ENCODE measurements around the gene TMEM9.

Gene TMEM9

GRCh38 chr1:201186192-201186591, 31.9 kb upstream of the TMEM9 start:
- H3K9ac ChIP-seq (ENCODE audit: insufficient read length), result no peak overlapping the region
- H3K9me3 ChIP-seq (ENCODE audit: low read depth, low read length), result no peaks in the 10 kb centered on the region
- DNase-seq (ENCODE audit: low read depth, low spot score), result no peak
- H3K27ac ChIP-seq, result no peak overlapping the region
- no peak overlapping the region for H3K4me3 ChIP-seq
- H3K36me3 ChIP-seq (ENCODE audit: insufficient read depth, low read length), result no peaks in the 10 kb centered on the region
- TF ChIP-seq FOXP2 (optimal IDR thresholded peaks at IDR 0.05; ENCODE audit: control extremely low read depth, extremely low read length, insufficient read depth) (no peak), POLR2AphosphoS5 (IDR thresholded peaks at IDR 0.05; ENCODE audit: borderline replicate concordance, low read depth, low read length) (no peak), EZH2 (IDR thresholded peaks at IDR 0.05) (no peak)

DNA sequence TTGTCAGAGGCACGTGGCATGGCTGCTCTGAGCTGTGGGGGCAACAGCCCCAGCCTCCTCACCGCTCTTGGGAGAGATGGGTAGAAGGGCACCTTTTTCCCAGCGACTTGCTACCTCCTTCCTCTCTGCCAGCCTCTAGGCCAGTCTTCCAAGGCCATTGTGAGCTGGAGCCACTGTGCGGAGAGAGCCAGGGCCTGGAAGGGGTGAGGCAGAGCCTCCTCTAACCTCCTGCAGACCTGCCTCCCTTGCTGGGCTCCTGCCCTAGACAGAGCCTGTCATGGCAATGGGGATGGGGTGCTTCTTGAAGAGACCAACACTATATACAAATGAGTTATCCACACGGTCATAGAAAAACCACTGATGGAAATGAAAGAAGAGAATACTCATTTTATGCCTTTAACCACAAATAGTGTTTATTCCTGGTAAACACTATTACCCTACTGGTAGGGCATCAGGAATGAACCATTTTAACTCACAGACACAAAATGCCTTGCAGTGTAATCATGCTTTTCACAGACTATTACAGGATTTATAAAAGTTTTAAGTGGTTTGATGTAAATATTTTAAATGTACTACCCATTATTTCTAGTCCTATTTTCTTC, 31.4 kb upstream of the TMEM9 start:
- Histone ChIP-seq H3K9ac (ENCODE audit: insufficient read length) (no peak overlapping the region), H3K9me3 (ENCODE audit: low read depth, low read length) (no peaks in the 10 kb centered on the region), H3K27ac (no peak overlapping the region), H3K4me3 (no peak overlapping the region), H3K36me3 (ENCODE audit: insufficient read depth, low read length) (no peaks in the 10 kb centered on the region)
- DNase-seq (ENCODE audit: low read depth, low spot score), result no peak
- TF ChIP-seq POLR2AphosphoS5 (IDR thresholded peaks at IDR 0.05; ENCODE audit: borderline replicate concordance, low read depth, low read length) (no peak), FOXP2 (optimal IDR thresholded peaks at IDR 0.05; ENCODE audit: control extremely low read depth, extremely low read length, insufficient read depth) (no peak), EZH2 (IDR thresholded peaks at IDR 0.05) (no peak)

- no peak for DNase-seq (ENCODE audit: low read depth, low spot score)
- Histone ChIP-seq H3K4me3 (no peak overlapping the region), H3K9me3 (ENCODE audit: low read depth, low read length) (no peaks in the 10 kb centered on the region), H3K36me3 (ENCODE audit: insufficient read depth, low read length) (no peaks in the 10 kb centered on the region), H3K27ac (no peak overlapping the region), H3K9ac (ENCODE audit: insufficient read length) (no peak overlapping the region)
- no peak for TF ChIP-seq EZH2 (IDR thresholded peaks at IDR 0.05)
- TF ChIP-seq POLR2AphosphoS5 (IDR thresholded peaks at IDR 0.05; ENCODE audit: borderline replicate concordance, low read depth, low read length), result no peak
- no peak for TF ChIP-seq FOXP2 (optimal IDR thresholded peaks at IDR 0.05; ENCODE audit: control extremely low read depth, extremely low read length, insufficient read depth)
These were observed 30.8 kb upstream of the TMEM9 start for GRCh38 chr1:201185123-201185453.

DNA sequence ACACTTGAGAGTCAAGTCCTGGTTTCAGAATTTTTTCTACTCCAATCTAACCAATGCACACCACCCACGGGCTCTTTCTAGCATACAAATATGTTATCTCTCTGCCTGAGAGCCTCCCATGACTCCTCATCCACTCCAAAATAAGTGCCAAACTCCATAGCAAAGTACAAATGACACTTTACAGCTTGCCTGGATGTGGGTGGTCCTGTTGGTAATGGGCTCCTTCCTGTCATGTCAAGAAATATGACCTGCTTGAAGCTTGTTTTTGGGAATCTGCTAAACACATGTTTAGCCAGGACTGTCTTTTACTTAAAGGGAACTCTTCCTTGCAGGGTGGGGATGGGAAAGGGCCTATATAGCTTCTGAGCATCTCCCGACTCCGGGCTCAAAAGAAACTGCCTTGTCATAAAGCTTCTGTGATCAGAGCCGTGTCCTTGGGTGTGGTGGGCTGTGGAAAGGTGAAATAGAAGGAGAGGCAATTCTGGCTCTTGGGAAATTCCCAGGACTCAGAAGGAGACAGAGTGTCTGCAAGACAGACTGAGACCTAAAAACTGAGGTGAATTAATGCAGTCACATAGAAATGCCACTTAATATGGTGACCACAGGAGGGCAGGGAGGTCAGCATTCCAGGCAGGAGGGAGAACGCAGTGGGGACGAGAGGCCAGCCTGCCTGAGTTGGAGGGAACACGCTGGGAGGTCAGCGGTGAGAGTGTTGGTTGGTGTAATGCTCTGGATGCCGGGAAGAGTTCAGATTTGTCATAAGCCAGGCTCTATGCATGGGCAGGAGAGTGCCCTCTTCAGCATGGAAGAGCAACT, 30.2 kb upstream of the TMEM9 start:
- TF ChIP-seq FOXP2 (optimal IDR thresholded peaks at IDR 0.05; ENCODE audit: control extremely low read depth, extremely low read length, insufficient read depth) (no peak), EZH2 (IDR thresholded peaks at IDR 0.05) (no peak)
- DNase-seq (ENCODE audit: low read depth, low spot score), result no peak
- no peak overlapping the region for H3K27ac ChIP-seq

GRCh38 chr1:201183753-201184152, 29.5 kb upstream of the TMEM9 start:
- H3K36me3 ChIP-seq (ENCODE audit: insufficient read depth, low read length), result no peaks in the 10 kb centered on the region
- no peak overlapping the region for H3K9ac ChIP-seq (ENCODE audit: insufficient read length)
- no peak for DNase-seq (ENCODE audit: low read depth, low spot score)
- TF ChIP-seq EZH2 (IDR thresholded peaks at IDR 0.05) (no peak), FOXP2 (optimal IDR thresholded peaks at IDR 0.05; ENCODE audit: control extremely low read depth, extremely low read length, insufficient read depth) (no peak), POLR2AphosphoS5 (IDR thresholded peaks at IDR 0.05; ENCODE audit: borderline replicate concordance, low read depth, low read length) (no peak)
- no peak overlapping the region for H3K4me3 ChIP-seq
- H3K27ac ChIP-seq, result no peak overlapping the region
- H3K9me3 ChIP-seq (ENCODE audit: low read depth, low read length), result no peaks in the 10 kb centered on the region

More for the DNA sequence above, 30.2 kb upstream of the TMEM9 start:
- H3K36me3 ChIP-seq (ENCODE audit: insufficient read depth, low read length), result no peaks in the 10 kb centered on the region
- no peak overlapping the region for H3K9ac ChIP-seq (ENCODE audit: insufficient read length)
- no peak overlapping the region for H3K4me3 ChIP-seq
- no peaks in the 10 kb centered on the region for H3K9me3 ChIP-seq (ENCODE audit: low read depth, low read length)

DNA sequence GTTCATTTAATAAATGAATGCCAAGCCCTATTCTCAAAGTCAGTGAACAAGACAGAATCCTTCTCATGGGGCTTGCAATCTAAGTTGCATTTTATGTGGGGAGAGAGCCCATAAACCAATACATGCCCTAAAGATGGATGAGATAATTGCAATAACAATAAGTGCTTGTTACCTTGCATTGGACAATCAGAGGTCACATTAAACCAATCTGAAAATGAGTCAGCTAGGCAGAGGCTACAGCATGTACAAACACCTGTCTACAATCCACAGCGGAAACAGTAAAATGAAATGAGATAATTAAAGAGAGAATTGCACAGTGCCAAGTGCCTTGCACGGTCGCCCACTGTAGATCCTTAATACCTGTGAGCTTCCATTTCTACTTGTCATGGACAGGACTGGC, 28.9 kb upstream of the TMEM9 start:
- Histone ChIP-seq H3K9ac (ENCODE audit: insufficient read length) (no peak overlapping the region), H3K36me3 (ENCODE audit: insufficient read depth, low read length) (no peaks in the 10 kb centered on the region), H3K27ac (no peak overlapping the region), H3K9me3 (ENCODE audit: low read depth, low read length) (no peaks in the 10 kb centered on the region), H3K4me3 (no peak overlapping the region)
- no peak for TF ChIP-seq POLR2AphosphoS5 (IDR thresholded peaks at IDR 0.05; ENCODE audit: borderline replicate concordance, low read depth, low read length)
- TF ChIP-seq FOXP2 (optimal IDR thresholded peaks at IDR 0.05; ENCODE audit: control extremely low read depth, extremely low read length, insufficient read depth), result no peak
- TF ChIP-seq EZH2 (IDR thresholded peaks at IDR 0.05), result no peak
- no peak for DNase-seq (ENCODE audit: low read depth, low spot score)

GRCh38 chr1:201181726-201182125, 27.5 kb upstream of the TMEM9 start:
- no peaks in the 10 kb centered on the region for H3K9me3 ChIP-seq (ENCODE audit: low read depth, low read length)
- no peak overlapping the region for H3K4me3 ChIP-seq
- no peak overlapping the region for H3K9ac ChIP-seq (ENCODE audit: insufficient read length)
- no peaks in the 10 kb centered on the region for H3K36me3 ChIP-seq (ENCODE audit: insufficient read depth, low read length)
- no peak overlapping the region for H3K27ac ChIP-seq
- DNase-seq (ENCODE audit: low read depth, low spot score), result no peak
- TF ChIP-seq FOXP2 (optimal IDR thresholded peaks at IDR 0.05; ENCODE audit: control extremely low read depth, extremely low read length, insufficient read depth) (no peak), POLR2AphosphoS5 (IDR thresholded peaks at IDR 0.05; ENCODE audit: borderline replicate concordance, low read depth, low read length) (no peak), EZH2 (IDR thresholded peaks at IDR 0.05) (no peak)

DNA sequence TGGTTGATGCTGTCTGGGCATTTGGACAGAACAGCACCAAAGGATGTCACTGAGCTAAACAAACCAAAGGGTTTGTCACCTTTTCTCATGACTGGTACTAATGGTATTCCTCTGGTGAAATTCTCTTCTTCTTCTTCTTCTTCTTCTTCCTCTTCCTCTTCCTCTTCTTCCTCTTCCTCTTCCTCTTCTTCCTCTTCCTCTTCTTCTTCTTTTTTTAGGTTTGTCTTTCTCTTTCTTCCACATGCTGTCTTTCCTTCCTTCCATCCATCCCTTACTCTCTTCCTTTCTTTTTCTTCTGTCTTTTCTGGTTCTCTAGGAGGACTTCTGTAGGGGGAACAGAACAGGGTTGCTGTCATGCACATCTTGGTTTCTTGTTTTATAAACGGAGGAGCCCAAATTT, 27.0 kb upstream of the TMEM9 start:
- H3K27ac ChIP-seq, result no peak overlapping the region
- no peaks in the 10 kb centered on the region for H3K36me3 ChIP-seq (ENCODE audit: insufficient read depth, low read length)
- H3K4me3 ChIP-seq, result no peak overlapping the region
- TF ChIP-seq POLR2AphosphoS5 (IDR thresholded peaks at IDR 0.05; ENCODE audit: borderline replicate concordance, low read depth, low read length) (no peak), FOXP2 (optimal IDR thresholded peaks at IDR 0.05; ENCODE audit: control extremely low read depth, extremely low read length, insufficient read depth) (no peak), EZH2 (IDR thresholded peaks at IDR 0.05) (no peak)
- H3K9ac ChIP-seq (ENCODE audit: insufficient read length), result no peak overlapping the region
- no peak for DNase-seq (ENCODE audit: low read depth, low spot score)
- no peaks in the 10 kb centered on the region for H3K9me3 ChIP-seq (ENCODE audit: low read depth, low read length)

All from SK-N-MC (cell line).